Activated T-cell treated with anti-CD3 and anti-CD28 coated beads for 4 hours (primary cell): ENCODE measurements around the gene JAGN1.
"Not testable (repeated sequence)": the region's sequence is repeated elsewhere in the genome, so short reads cannot be mapped to it uniquely, and the experiment has no call there.

Experiments
- DNase-seq: peaks from one replicate; pipeline ENCODE4 v3.0.0-alpha.2; 2020

JAGN1 gene

DNA sequence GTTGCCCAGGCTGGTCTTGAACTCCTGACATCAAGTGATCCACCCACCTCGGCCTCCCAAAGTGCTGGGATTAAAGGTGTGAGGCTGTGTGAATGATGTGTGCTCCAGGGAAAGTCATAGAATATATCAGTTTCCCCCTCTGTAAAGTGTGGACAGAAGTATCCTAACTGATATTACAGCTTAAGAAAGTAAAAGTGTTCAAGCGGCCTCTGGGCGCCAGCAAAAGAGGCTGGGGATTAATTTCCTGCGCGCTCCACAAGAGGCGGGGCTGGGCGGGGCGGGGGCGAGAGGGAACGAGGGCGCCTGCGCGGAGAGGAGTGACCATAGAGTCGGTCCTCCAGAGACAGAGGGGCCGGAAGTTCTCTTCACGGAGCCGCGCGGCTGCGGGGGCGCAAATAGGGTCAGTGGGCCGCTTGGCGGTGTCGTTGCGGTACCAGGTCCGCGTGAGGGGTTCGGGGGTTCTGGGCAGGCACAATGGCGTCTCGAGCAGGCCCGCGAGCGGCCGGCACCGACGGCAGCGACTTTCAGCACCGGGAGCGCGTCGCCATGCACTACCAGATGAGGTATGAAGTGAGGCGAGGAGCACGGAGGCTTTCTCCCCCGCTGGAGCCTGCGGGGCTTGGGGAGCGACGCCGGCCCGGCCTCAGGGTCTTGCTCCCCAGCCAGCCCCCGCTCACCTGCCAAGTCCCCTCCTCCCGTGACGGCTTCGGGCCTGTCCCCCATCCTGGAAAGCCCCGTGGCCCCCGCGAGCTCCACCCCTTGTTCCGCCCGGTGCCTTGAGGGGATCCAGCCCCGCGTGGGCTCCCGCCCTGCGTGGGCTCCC, at the start of gene JAGN1:
TSS of gene JAGN1 (plus strand) at position 362 of the 823 bp plus-strand sequence. CDS start at position 475, 113 bp downstream.
- peak; percentile 89 for DNase-seq

DNA sequence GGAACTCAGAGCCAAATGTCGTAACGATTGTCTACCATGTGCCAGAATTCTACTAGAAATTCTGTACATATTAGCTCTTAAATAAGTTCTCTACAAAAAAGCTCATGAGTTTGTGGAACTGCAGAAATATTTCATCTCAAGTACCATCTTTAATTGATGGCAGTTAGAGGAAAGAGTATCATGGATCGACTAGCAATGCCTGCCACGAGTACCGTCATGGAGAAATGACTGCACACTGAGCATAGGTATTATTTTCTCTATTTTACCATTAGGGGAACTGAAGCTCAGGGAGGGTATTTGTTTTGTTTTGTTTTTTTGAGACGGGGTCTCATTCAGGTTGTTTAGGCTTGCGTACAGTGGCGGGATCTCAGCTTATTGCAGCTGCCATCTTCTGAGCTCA, 49.4 kb upstream of the JAGN1 start:
- DNase-seq = no peak

DNA sequence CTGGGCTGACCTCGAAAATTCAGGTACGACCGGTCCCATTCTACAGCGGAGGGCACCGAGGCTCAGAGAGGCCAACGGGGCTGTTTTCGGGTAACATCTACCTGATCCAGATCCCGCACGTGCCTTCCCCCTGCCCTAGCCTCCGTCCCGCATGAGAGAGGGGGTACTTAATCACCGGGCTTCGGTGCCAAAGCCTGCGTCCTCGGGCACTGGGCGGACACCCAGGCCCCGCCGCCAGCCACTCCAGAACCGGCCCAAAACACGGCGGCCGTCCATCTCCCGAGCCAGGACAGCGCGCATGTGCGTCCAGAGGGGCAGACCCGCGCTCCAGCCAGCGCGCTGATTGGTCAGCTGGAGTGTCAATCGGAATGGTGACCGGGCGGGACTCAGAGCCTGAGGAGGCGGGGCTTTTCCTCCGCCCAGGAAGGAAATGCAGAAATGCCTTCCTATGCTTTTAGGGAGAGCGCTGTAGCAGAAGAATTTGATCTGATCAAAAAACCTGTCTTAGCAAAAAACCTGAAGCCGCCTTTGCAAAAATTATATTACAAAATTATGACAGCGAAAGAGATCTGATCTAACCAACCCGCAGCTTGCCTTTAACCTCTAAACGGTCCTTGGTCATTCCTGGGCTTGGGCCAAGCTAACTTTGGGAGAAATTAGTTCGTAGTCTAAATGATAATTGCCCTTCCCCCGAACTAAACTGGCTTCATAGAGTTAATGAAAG, 46.5 kb upstream of the JAGN1 start, which contains the start of gene RPUSD3:
TSS of gene RPUSD3 (minus strand) at position 294 of the 724 bp plus-strand sequence. CDS start at position 276, 18 bp downstream.
- peak; percentile 95 for DNase-seq

DNA sequence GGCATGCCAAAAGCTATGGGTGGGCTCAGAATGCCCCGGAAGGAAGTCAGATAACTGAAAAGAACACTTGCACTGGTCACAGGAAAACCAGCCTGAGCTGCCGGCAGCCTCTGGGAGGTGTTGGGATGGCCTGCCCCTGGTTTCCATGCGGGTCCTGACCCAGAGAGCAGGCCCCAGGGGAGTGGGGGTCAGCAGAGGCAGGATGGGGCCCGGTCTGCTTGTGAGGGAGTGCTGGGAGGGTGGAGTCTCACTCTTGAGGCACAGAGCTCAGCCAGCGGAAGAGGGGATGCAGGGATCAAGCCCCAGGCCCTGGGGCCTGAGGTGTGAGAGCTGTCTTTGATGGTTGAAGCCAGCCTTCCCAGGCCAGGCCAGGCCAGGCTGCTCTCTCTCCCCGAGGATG, 44.2 kb upstream of the JAGN1 start:
- no peak for DNase-seq

DNA sequence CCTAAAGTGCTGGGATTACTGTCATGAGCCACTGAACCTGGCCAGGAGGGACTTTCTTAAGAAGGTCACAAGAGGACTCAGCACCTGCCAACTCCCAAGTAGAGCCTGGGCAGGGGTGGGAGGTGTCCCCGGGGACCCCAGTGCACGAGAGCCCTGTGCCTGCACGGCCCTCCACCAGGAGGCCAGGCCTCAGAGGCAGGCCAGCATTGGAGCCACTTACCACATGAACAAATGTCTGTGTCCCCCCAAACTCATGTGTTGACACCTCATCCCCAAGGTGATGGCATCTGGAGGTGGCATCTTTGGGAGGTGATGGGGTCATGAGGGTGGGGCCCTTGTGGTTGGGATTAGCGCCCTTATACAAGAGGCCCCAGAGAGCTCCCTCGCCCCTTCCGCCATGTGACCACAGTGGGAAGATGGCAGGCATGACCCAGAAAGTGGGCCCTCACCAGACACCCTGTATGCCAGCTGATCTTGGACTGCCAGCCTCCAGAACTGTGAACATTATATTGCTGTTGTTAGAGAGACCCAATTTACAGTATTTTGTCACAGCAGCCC, 43.4 kb upstream of the JAGN1 start:
- no peak for DNase-seq

- not testable (repeated sequence) for DNase-seq
Measured at GRCh38 chr3:9847870-9848269, 42.5 kb upstream of the JAGN1 start.

DNA sequence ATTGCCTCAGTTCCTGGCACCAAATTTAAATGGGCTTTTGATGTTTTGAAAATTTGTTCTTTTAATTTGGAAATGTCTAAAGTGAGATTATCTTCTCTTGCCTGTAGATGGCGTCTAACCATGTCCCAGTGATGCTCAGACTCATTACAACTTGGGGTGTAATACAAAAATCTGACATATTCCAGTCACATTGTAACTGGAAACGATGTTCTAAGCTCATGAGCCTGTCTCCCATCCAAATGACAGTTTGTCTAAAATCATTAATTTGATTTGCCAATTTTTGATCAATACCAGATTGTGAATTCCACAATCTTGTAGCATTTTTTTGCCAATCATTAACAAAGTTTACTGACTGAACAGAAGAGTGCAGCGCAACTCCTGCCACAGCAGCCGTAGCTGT, 41.5 kb upstream of the JAGN1 start:
- not testable (repeated sequence) for DNase-seq

DNA sequence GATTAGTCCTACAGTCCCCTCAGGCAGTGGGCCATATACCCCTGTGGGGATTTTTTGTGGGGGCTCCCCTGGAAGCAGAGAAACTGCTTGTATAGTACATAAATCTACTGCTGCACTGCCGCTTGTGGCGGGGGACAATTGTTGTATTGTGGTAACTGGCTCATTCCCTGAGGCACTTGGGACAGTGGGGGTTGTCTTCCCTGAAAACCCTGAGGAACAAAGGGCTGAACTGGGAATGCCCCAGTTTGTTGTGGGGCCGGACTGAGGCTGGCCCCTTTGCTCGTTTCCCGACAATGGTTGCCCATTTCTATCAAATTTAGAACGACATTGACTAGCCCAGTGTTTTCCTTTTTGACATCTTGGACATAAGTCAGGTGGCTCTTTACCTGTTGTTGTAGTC, 39.0 kb upstream of the JAGN1 start:
- DNase-seq = not testable (repeated sequence)

DNA sequence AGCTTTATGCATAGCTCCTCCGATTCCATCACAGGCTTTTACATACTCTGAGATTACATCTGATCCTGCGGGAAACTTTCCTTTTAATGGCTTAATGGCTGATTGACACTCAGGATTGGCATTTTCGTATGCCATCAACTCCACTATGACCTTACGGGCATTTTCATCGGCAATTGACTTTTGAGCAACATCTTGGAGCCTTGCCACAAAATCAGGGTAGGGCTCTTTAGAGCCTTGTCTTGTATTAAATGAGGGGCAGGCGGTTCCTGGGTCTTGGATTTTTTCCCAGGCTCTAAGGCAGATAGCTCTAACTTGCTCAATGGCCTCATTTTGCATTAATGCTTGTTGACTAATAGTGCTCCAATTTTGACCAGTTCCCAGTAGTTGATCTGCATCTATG, 38.5 kb upstream of the JAGN1 start:
- DNase-seq = not testable (repeated sequence)

DNA sequence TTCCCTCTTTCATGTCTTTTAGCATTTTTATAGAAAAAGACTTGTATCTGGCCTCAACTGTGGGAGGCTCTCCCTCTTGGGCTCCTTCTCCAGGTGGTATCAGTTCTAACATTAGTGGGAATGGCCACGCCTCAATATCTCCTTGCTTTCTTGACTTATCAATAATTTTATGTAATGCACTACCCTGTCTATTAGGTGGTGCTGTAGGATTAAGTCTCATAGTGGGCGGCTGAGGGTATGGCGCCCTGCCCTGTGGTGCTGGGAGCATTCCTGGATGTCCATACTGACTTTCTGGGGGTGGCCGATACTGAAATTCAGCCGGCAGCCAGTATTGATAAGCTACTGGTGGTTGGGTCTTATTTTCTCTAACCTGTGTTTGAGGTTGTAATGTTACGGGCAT, 37.9 kb upstream of the JAGN1 start:
- no peak for DNase-seq

GRCh38 chr3:9854291-9854940, 36.0 kb upstream of the JAGN1 start:
- not testable (repeated sequence) for DNase-seq

GRCh38 chr3:9855594-9855993, 34.8 kb upstream of the JAGN1 start:
- no peak for DNase-seq

GRCh38 chr3:9859530-9860025, 30.8 kb upstream of the JAGN1 start:
- no peak for DNase-seq

DNA sequence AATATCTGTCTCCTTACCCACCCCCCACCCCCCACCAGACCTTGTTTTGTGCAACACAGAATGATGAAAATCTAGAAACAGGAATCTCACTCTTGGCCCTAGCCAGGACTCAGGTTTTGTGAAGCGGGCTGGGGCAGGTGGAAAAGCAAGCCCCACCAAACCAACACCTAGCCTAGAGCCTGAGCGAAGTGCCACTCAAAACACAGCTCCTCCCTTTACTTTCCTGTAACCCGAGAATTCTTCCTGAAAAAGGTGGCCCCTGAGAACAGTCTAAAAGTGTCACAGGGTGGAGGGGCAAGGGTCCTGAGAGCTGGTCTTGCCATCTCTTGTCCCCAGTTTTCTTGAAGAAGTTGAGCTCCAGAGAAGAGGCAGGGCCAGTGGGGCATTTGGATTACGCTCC, 29.2 kb upstream of the JAGN1 start:
- DNase-seq = no peak

DNA sequence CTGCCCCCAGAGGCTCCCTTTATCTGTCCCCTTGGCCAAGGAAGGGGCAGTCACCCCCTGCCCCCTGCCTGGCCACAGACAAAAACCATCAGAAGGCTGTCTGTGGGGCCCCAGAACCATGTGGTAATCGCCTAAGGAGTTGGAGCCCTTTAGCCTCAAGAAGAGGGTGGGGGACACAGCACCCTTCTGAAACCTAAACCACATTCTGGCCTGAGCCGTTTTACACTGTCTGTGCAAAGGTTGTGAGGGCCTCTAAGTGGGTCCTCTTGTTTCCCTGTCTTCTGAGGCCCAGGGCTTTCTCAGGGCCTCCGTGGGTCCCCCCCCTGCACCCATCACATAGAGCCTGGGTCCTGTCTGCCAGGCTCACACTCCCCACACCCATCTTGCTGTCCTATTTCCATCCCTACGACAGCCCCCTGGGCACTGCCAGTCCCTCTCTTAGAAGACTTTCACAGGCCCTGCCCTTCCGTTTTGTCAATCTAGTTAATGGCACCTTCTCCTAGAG, 28.7 kb upstream of the JAGN1 start:
- no peak for DNase-seq

DNA sequence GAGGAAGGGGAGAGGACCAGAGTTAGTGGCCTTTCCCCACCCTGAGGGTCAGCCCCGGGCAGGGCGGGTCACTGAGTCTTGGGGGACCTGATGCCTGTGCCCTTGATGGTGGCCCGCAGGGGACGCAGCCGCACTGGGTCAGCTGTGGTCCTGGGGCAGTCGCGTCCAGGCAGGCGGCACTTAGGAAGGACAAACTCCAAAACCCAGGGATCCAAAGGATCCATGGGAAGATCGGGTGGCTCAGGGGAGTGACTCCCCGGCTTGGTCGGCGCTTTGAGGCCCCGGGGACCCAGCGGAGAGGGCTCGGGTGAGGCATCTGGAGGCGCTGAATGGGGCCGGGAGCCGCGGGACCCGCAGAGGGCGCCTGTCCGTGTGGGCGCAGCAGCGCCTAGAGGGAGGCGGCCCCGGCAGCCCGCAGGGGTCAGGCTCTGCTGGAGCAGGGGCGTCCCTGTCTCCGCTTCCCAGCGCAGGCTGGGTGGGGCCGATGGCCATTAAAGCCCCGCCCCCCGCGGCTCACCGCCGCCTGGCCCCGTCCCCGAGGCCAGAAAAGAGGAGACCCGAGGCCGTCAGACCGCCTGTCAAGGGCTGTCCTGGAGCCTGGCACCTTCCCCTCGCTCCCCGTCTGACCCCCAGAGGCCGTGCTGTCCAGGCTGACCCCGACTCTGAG, 27.9 kb upstream of the JAGN1 start:
- DNase-seq = no peak

GRCh38 chr3:9863058-9863772, 27.2 kb upstream of the JAGN1 start:
- DNase-seq = no peak

DNA sequence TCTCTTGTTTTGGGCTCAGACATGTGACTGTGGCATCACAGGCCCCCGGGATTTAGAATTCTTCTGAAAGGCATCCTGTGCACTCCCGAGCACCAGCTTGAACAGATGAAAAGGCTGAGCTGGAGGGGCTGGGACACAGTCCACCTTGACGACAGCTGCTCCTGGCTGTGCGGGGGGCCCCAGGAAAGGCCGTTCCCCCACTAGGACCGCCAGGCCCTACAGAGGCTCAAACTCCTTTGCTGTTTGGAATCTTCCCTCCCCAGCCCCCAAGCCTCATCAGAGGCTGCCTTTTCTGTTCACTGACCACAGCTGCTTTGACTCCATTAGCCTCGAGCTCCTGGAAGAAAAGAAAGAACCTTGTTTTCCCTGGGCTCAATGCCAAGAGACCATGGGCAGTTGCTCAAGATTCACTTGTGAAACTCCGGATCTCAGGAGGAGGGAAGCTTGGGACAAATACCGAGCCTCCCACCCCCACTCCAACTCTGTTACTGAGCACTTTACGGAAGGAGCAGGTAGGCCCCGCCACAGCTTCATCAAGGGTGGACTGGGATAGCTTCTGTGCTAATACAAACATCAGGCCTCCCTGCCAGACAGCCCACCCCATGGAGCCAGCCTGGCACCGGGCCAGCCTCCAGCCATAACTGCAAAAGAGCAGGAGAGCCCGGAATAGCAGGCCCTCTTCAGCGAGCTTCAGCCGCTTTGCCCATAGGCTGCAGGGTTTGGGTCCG, 26.0 kb upstream of the JAGN1 start:
- DNase-seq = no peak

GRCh38 chr3:9865125-9865637, 25.2 kb upstream of the JAGN1 start:
- DNase-seq = not testable (repeated sequence)

DNA sequence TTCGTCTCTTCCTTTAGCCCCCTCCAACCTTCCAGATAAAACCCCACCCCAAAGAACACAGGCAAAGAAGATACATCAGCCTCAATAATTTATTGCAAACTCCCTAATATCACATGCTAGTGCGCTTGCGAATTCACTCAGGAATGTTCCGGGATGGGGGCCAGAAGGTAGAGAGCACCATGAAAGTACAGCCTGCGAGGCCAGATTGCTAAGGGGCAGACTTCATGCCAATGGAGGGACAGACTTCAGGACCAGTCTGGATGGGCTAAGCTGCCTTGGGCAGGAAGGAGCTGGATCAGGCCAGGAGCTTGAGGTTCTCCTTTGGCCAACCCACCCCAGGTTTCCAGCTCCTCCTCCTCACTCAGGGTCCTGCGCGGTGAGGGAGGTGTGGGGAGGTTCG, 23.8 kb upstream of the JAGN1 start:
- no peak for DNase-seq

- DNase-seq = no peak
Measured at GRCh38 chr3:9867106-9867505, 23.3 kb upstream of the JAGN1 start.
